ENCODE results near the gene RARRES2. TPM values are rescaled to one million over a fixed set of nuclear protein-coding genes. Genes with fewer than 3 reads are reported as not detected.
A peak's percentile ranks its signal among the peaks of the same experiment; 100 is the strongest.

RARRES2 gene
- polyA plus RNA-seq, 1 experiment: 6.7 TPM

- CTCF ChIA-PET: interaction anchor here (1.5 kb wide), 1 partner anchor 19 kb away, joined by 7 read pairs; no protein-coding TSS in a partner anchor
- no peak for DNase-seq (ENCODE audit: low read depth, low spot score)
- Histone ChIP-seq H3K27ac (ENCODE audit: low read depth, low read length) (no peak overlapping the region), H3K4me3 (ENCODE audit: low read depth, low read length) (no peak overlapping the region), H3K9me3 (ENCODE audit: control insufficient read depth, insufficient read depth, low read length) (no peaks in the 10 kb centered on the region; the same call in 1 of the 2 replicates), H3K27me3 (ENCODE audit: control insufficient read depth, insufficient read depth, low read length) (peaks cover 16% of the 10 kb centered on the region)
- TF ChIP-seq CTCF (IDR thresholded peaks at IDR 0.05; ENCODE audit: low read depth, low read length): no peak
- POLR2A ChIA-PET: no interaction called here
Measured at GRCh38 chr7:150336746-150337145, 4.7 kb downstream of the RARRES2 start.

- no peak for DNase-seq (ENCODE audit: low read depth, low spot score)
- Histone ChIP-seq H3K4me3 (ENCODE audit: low read depth, low read length) (no peak overlapping the region), H3K27me3 (ENCODE audit: control insufficient read depth, insufficient read depth, low read length) (peaks cover 7% of the 10 kb centered on the region), H3K9me3 (ENCODE audit: control insufficient read depth, insufficient read depth, low read length) (no peaks in the 10 kb centered on the region; the same call in 1 of the 2 replicates), H3K27ac (ENCODE audit: low read depth, low read length) (peak overlapping the region; percentile 77)
- ChIA-PET POLR2A (interaction anchor here (0.6 to 1.5 kb wide), 6 partner anchors 9 to 71 kb away, joined by 3 to 10 read pairs (median 3); partner anchors contain the start of gene REPIN1), CTCF (interaction anchor here (0.5 to 0.9 kb wide), 3 partner anchors 13 to 52 kb away, joined by 3 to 6 read pairs (median 3); partner anchors contain the start of genes ACTR3C and LRRC61)
- no peak for TF ChIP-seq CTCF (IDR thresholded peaks at IDR 0.05; ENCODE audit: low read depth, low read length)
Measured at GRCh38 chr7:150335774-150336112, 5.7 kb downstream of the RARRES2 start.

GRCh38 chr7:150335108-150335773 is 6.2 kb downstream of the RARRES2 start:
- no peak overlapping the region for H3K4me3 ChIP-seq (ENCODE audit: low read depth, low read length)
- peaks cover 4% of the 10 kb centered on the region for H3K27me3 ChIP-seq (ENCODE audit: control insufficient read depth, insufficient read depth, low read length)
- DNase-seq (ENCODE audit: low read depth, low spot score): peak; percentile 83
- ChIA-PET CTCF (interaction anchor here (0.5 to 0.9 kb wide), 4 partner anchors 13 to 354 kb away, joined by 3 to 6 read pairs (median 3); partner anchors contain the start of genes ACTR3C and LRRC61), POLR2A (interaction anchor here (0.6 to 1.5 kb wide), 8 partner anchors 8 to 563 kb away, joined by 3 to 10 read pairs (median 3); partner anchors contain the start of gene REPIN1)
- no peak for TF ChIP-seq CTCF (IDR thresholded peaks at IDR 0.05; ENCODE audit: low read depth, low read length)
- no peaks in the 10 kb centered on the region; the same call in 1 of the 2 replicates for H3K9me3 ChIP-seq (ENCODE audit: control insufficient read depth, insufficient read depth, low read length)
- H3K27ac ChIP-seq (ENCODE audit: low read depth, low read length): peak overlapping the region; percentile 77

GRCh38 chr7:150334108-150334507 is 7.3 kb downstream of the RARRES2 start:
- no peak for DNase-seq (ENCODE audit: low read depth, low spot score)
- ChIA-PET CTCF (no interaction called here), POLR2A (interaction anchor here (1.5 kb wide), 1 partner anchor 35 kb away, joined by 10 read pairs; the partner anchor contains the start of gene REPIN1)
- TF ChIP-seq CTCF (IDR thresholded peaks at IDR 0.05; ENCODE audit: low read depth, low read length): no peak
- no peak overlapping the region for H3K4me3 ChIP-seq (ENCODE audit: low read depth, low read length)
- no peaks in the 10 kb centered on the region; the same call in 1 of the 2 replicates for H3K9me3 ChIP-seq (ENCODE audit: control insufficient read depth, insufficient read depth, low read length)
- no peak overlapping the region for H3K27ac ChIP-seq (ENCODE audit: low read depth, low read length)
- no peaks in the 10 kb centered on the region for H3K27me3 ChIP-seq (ENCODE audit: control insufficient read depth, insufficient read depth, low read length)

- Histone ChIP-seq H3K27ac (ENCODE audit: low read depth, low read length) (no peak overlapping the region), H3K27me3 (ENCODE audit: control insufficient read depth, insufficient read depth, low read length) (no peaks in the 10 kb centered on the region), H3K4me3 (ENCODE audit: low read depth, low read length) (no peak overlapping the region), H3K9me3 (ENCODE audit: control insufficient read depth, insufficient read depth, low read length) (no peaks in the 10 kb centered on the region; the same call in 1 of the 2 replicates)
- ChIA-PET POLR2A (no interaction called here), CTCF (no interaction called here)
- no peak for DNase-seq (ENCODE audit: low read depth, low spot score)
- no peak for TF ChIP-seq CTCF (IDR thresholded peaks at IDR 0.05; ENCODE audit: low read depth, low read length)
Measured at GRCh38 chr7:150333659-150334058, 7.8 kb downstream of the RARRES2 start.
